Measurements from ENCODE around the gene HTR3D. TPM values are rescaled to one million over a fixed set of nuclear protein-coding genes. Genes with fewer than 3 reads are reported as not detected.

The HTR3D gene
- total and polyA plus RNA-seq, 9 of the 15 experiments (the other 6 are each of a cell fraction or from before 2014, with no cell fraction given) = not detected

GRCh38 chr3:184017672-184018423 is 13.7 kb upstream of the HTR3D start, which contains the start of gene ABCC5 (continued):
- TF ChIP-seq E2F6 (IDR thresholded peaks at IDR 0.05; ENCODE audit: borderline replicate concordance in 1 of 2, extremely low read depth in 1 of 2, insufficient read depth in 1 of 2, insufficient read length in 1 of 2, low read depth in 1 of 2, low read length in 1 of 2, poor library complexity in 1 of 2, severe bottlenecking in 1 of 2) (peak in 1 of 2 experiments; percentile 29), ZNF263 (CRISPR knock-in tag; IDR thresholded peaks at IDR 0.05; ENCODE audit: borderline replicate concordance) (no peak), BDP1 (IDR thresholded peaks at IDR 0.05; ENCODE audit: insufficient read depth, insufficient read length) (no peak), DDX20 (tag; IDR thresholded peaks at IDR 0.05; ENCODE audit: low read depth) (no peak), ATF7 (IDR thresholded peaks at IDR 0.05) (peak; percentile 87), CBFA2T3 (IDR thresholded peaks at IDR 0.05) (peak; percentile 97), SMAD1 (IDR thresholded peaks at IDR 0.05; ENCODE audit: low read depth, low read length, partially characterized antibody) (peak; percentile 48), GABPB1 (CRISPR knock-in tag; IDR thresholded peaks at IDR 0.05) (peak; percentile 83), NRF1 (conservative IDR thresholded peaks at IDR 0.05 in 1 of 2, IDR thresholded peaks at IDR 0.05 in 1 of 2) (peak; percentile 94 to 95), USF2 (CRISPR knock-in tag; IDR thresholded peaks at IDR 0.05) (no peak), C11orf30 (IDR thresholded peaks at IDR 0.05; ENCODE audit: low read depth) (peak; percentile 64; the same call in 1 of the 2 replicates), HINFP (tag; conservative IDR thresholded peaks at IDR 0.05; ENCODE audit: low read depth) (peak; percentile 73), KDM4B (IDR thresholded peaks at IDR 0.05; ENCODE audit: borderline replicate concordance in 2 of 2, low read depth in 1 of 2) (no peak), NFATC3 (IDR thresholded peaks at IDR 0.05) (no peak), RERE (CRISPR knock-in tag; IDR thresholded peaks at IDR 0.05; ENCODE audit: borderline replicate concordance) (0 out of 2 replicates have a peak, but pooled peaks have one; percentile 41), GTF2E2 (tag; IDR thresholded peaks at IDR 0.05) (no peak)
